ENCODE measurements around the gene CCDC107. TPM values are rescaled to one million over a fixed set of nuclear protein-coding genes. Genes with fewer than 3 reads are reported as not detected.
"Not testable (repeated sequence)": the region's sequence is repeated elsewhere in the genome, so short reads cannot be mapped to it uniquely, and the experiment has no call there.

CCDC107 gene
- total and polyA plus RNA-seq, 4 donors, result 5.4 to 20.2 (median 10.4) TPM

- DNase-seq (ENCODE audit: low spot score), result no peak
- Histone ChIP-seq H3K9ac (ENCODE audit: low read depth in 1 of 2, low read length in 2 of 2) (no peak overlapping the region), H3K36me3 (ENCODE audit: control insufficient read depth in 4 of 4, insufficient read depth in 3 of 4, low read depth in 1 of 4, low read length in 3 of 4) (no peaks in the 10 kb centered on the region), H3K4me1 (ENCODE audit: control insufficient read depth in 4 of 4, insufficient read depth in 4 of 4, low read length in 3 of 4) (no peaks in the 10 kb centered on the region), H3K27me3 (ENCODE audit: control insufficient read depth in 4 of 4, insufficient read depth in 4 of 4, low read length in 3 of 4) (no peaks in the 10 kb centered on the region), H3K27ac (ENCODE audit: low read depth in 1 of 2, low read length in 2 of 2) (peak overlapping the region in 1 of 2 donors; percentile 35), H3K4me3 (ENCODE audit: low read depth in 1 of 3, low read length in 3 of 3) (no peak overlapping the region), H3K9me3 (ENCODE audit: control insufficient read depth in 4 of 4, low read length in 3 of 4) (no peaks in the 10 kb centered on the region)
- WGBS, result 82% methylated on average over 9 of the region's 9 CpGs
- TF ChIP-seq NR2F2 (IDR thresholded peaks at IDR 0.05) (no peak), RAD21 (IDR thresholded peaks at IDR 0.05) (no peak), HNF4G (IDR thresholded peaks at IDR 0.05) (no peak), EGR1 (IDR thresholded peaks at IDR 0.05; ENCODE audit: low read depth in 2 of 2) (no peak), RXRA (IDR thresholded peaks at IDR 0.05) (no peak), TAF1 (conservative IDR thresholded peaks at IDR 0.05) (no peak), YY1 (IDR thresholded peaks at IDR 0.05) (no peak), GABPA (IDR thresholded peaks at IDR 0.05 in 1 of 2, conservative IDR thresholded peaks at IDR 0.05 in 1 of 2) (no peak), ATF3 (IDR thresholded peaks at IDR 0.05) (no peak), SP1 (IDR thresholded peaks at IDR 0.05) (no peak), FOXA1 (IDR thresholded peaks at IDR 0.05) (no peak), ZBTB33 (IDR thresholded peaks at IDR 0.05) (no peak)
Measured at GRCh38 chr9:35636135-35636876, 21.8 kb upstream of the CCDC107 start.

- 98% methylated on average over 6 of the region's 6 CpGs for WGBS
- H3K4me1 ChIP-seq (ENCODE audit: control insufficient read depth in 4 of 4, insufficient read depth in 4 of 4, low read length in 3 of 4); H3K4me3 ChIP-seq (ENCODE audit: low read depth in 1 of 3, low read length in 3 of 3); DNase-seq (ENCODE audit: low spot score); H3K9ac ChIP-seq (ENCODE audit: low read depth in 1 of 2, low read length in 2 of 2); H3K27me3 ChIP-seq (ENCODE audit: control insufficient read depth in 4 of 4, insufficient read depth in 4 of 4, low read length in 3 of 4); H3K36me3 ChIP-seq (ENCODE audit: control insufficient read depth in 4 of 4, insufficient read depth in 3 of 4, low read depth in 1 of 4, low read length in 3 of 4); H3K9me3 ChIP-seq (ENCODE audit: control insufficient read depth in 4 of 4, low read length in 3 of 4): not testable (repeated sequence)
- H3K27ac ChIP-seq (ENCODE audit: low read depth in 1 of 2, low read length in 2 of 2), result peak overlapping the region in 1 of 2 donors; percentile 28
Measured at GRCh38 chr9:35636877-35637246, 21.2 kb upstream of the CCDC107 start.

- WGBS, result 95% methylated on average over 9 of the region's 9 CpGs
- not testable (repeated sequence) for H3K36me3 ChIP-seq (ENCODE audit: control insufficient read depth in 4 of 4, insufficient read depth in 3 of 4, low read depth in 1 of 4, low read length in 3 of 4)
Measured at GRCh38 chr9:35637427-35637955, 20.6 kb upstream of the CCDC107 start.

GRCh38 chr9:35638751-35639150 lies 19.3 kb upstream of the CCDC107 start:
- 62% methylated on average over 7 of the region's 8 CpGs for WGBS
- H3K36me3 ChIP-seq (ENCODE audit: control insufficient read depth in 4 of 4, insufficient read depth in 3 of 4, low read depth in 1 of 4, low read length in 3 of 4); DNase-seq (ENCODE audit: low spot score); H3K4me1 ChIP-seq (ENCODE audit: control insufficient read depth in 4 of 4, insufficient read depth in 4 of 4, low read length in 3 of 4); H3K27ac ChIP-seq (ENCODE audit: low read depth in 1 of 2, low read length in 2 of 2); H3K9ac ChIP-seq (ENCODE audit: low read depth in 1 of 2, low read length in 2 of 2); H3K4me3 ChIP-seq (ENCODE audit: low read depth in 1 of 3, low read length in 3 of 3); H3K9me3 ChIP-seq (ENCODE audit: control insufficient read depth in 4 of 4, low read length in 3 of 4); H3K27me3 ChIP-seq (ENCODE audit: control insufficient read depth in 4 of 4, insufficient read depth in 4 of 4, low read length in 3 of 4): not testable (repeated sequence)

More at GRCh38 chr9:35637427-35637955, 20.6 kb upstream of the CCDC107 start:
- H3K4me3 ChIP-seq (ENCODE audit: low read depth in 1 of 3, low read length in 3 of 3); H3K9me3 ChIP-seq (ENCODE audit: control insufficient read depth in 4 of 4, low read length in 3 of 4); H3K27ac ChIP-seq (ENCODE audit: low read depth in 1 of 2, low read length in 2 of 2); H3K27me3 ChIP-seq (ENCODE audit: control insufficient read depth in 4 of 4, insufficient read depth in 4 of 4, low read length in 3 of 4); DNase-seq (ENCODE audit: low spot score); H3K4me1 ChIP-seq (ENCODE audit: control insufficient read depth in 4 of 4, insufficient read depth in 4 of 4, low read length in 3 of 4); H3K9ac ChIP-seq (ENCODE audit: low read depth in 1 of 2, low read length in 2 of 2): not testable (repeated sequence)

GRCh38 chr9:35639225-35639624 lies 18.9 kb upstream of the CCDC107 start:
- not testable (repeated sequence) for H3K4me3 ChIP-seq (ENCODE audit: low read depth in 1 of 3, low read length in 3 of 3); H3K27ac ChIP-seq (ENCODE audit: low read depth in 1 of 2, low read length in 2 of 2)

More at GRCh38 chr9:35639225-35639624, 18.9 kb upstream of the CCDC107 start:
- not testable (repeated sequence) for DNase-seq (ENCODE audit: low spot score); H3K36me3 ChIP-seq (ENCODE audit: control insufficient read depth in 4 of 4, insufficient read depth in 3 of 4, low read depth in 1 of 4, low read length in 3 of 4); H3K9me3 ChIP-seq (ENCODE audit: control insufficient read depth in 4 of 4, low read length in 3 of 4); H3K4me1 ChIP-seq (ENCODE audit: control insufficient read depth in 4 of 4, insufficient read depth in 4 of 4, low read length in 3 of 4); H3K9ac ChIP-seq (ENCODE audit: low read depth in 1 of 2, low read length in 2 of 2); H3K27me3 ChIP-seq (ENCODE audit: control insufficient read depth in 4 of 4, insufficient read depth in 4 of 4, low read length in 3 of 4)
- 68% methylated on average over 1 of the region's 1 CpG for WGBS
